H9 (cell line): ENCODE results near the gene BOD1L2. TPM values are rescaled to one million over a fixed set of nuclear protein-coding genes. Genes with fewer than 3 reads are reported as not detected.
A peak's percentile ranks its signal among the peaks of the same experiment; 100 is the strongest.

Experiments
- DNase-seq: peaks from one replicate; pipeline ENCODE4 v3.0.0-alpha.2; 2017
- H2AFZ ChIP-seq: one replicate; pipeline ENCODE4 v1.6.1; 2013; ENCODE audit warnings: mild to moderate bottlenecking, low read length, control low read depth, moderate library complexity
- H2AK5ac ChIP-seq: 2 replicates; pipeline ENCODE4 v1.6.1; 2013; ENCODE audit warnings: low read length, control low read depth, mixed read lengths; ENCODE audit not compliant: insufficient read length
- H2BK120ac ChIP-seq: one replicate; pipeline ENCODE4 v1.6.1; 2013; ENCODE audit warnings: low read depth, mild to moderate bottlenecking, low read length, control low read depth, inconsistent platforms; ENCODE audit not compliant: poor library complexity, severe bottlenecking
- H2BK12ac ChIP-seq: 2 replicates; pipeline ENCODE4 v1.6.1; 2013; ENCODE audit warnings: low read length, control low read depth, mixed read lengths, low read depth; ENCODE audit not compliant: insufficient read length
- H2BK15ac ChIP-seq: 2 replicates; pipeline ENCODE4 v1.6.1; 2013; ENCODE audit warnings: low read depth, low read length, control low read depth
- H2BK20ac ChIP-seq: one replicate; pipeline ENCODE4 v1.6.1; 2013; ENCODE audit warnings: low read depth, mild to moderate bottlenecking, low read length, control low read depth, inconsistent platforms; ENCODE audit not compliant: poor library complexity, severe bottlenecking
- H2BK5ac ChIP-seq: 2 replicates; pipeline ENCODE4 v1.6.1; 2013; ENCODE audit warnings: low read length, control low read depth, mixed read lengths; ENCODE audit not compliant: insufficient read length
- H3K14ac ChIP-seq: 2 replicates; pipeline ENCODE4 v1.6.1; 2013; ENCODE audit warnings: low read length, control low read depth; ENCODE audit not compliant: insufficient read depth
- H3K18ac ChIP-seq: 2 replicates; pipeline ENCODE4 v1.6.1; 2013; ENCODE audit warnings: low read depth, mild to moderate bottlenecking, mixed read lengths, low read length, control low read depth; ENCODE audit not compliant: insufficient read length
- H3K23ac ChIP-seq: 2 replicates; pipeline ENCODE4 v1.6.1; 2013; ENCODE audit warnings: low read length, control low read depth, mixed read lengths, low read depth; ENCODE audit not compliant: insufficient read length
- H3K23me2 ChIP-seq: 2 replicates; pipeline ENCODE4 v1.6.1; 2013; ENCODE audit warnings: low read depth, mild to moderate bottlenecking, mixed read lengths, low read length, control low read depth; ENCODE audit not compliant: insufficient read length, poor library complexity, severe bottlenecking
- H3K27ac ChIP-seq: 2 replicates; pipeline ENCODE4 v1.5.1; 2013; ENCODE audit warnings: low read length, control low read depth, mixed read lengths, low read depth; ENCODE audit not compliant: insufficient read length
- H3K27me3 ChIP-seq: 2 replicates; pipeline ENCODE4 v1.6.1; 2013; ENCODE audit warnings: low read length, control low read depth, inconsistent platforms; ENCODE audit not compliant: insufficient read depth
- H3K4ac ChIP-seq: 2 replicates; pipeline ENCODE4 v1.6.1; 2013; ENCODE audit warnings: low read depth, mild to moderate bottlenecking, control low read depth, inconsistent platforms, low read length, moderate library complexity
- H3K4me1 ChIP-seq: 2 replicates; pipeline ENCODE4 v1.6.1; 2013; ENCODE audit warnings: low read length, control low read depth, inconsistent platforms; ENCODE audit not compliant: insufficient read depth
- H3K4me2 ChIP-seq: 2 replicates; pipeline ENCODE4 v1.6.1; 2013; ENCODE audit warnings: low read length, control low read depth, mixed read lengths; ENCODE audit not compliant: insufficient read length, insufficient read depth
- H3K56ac ChIP-seq: 2 replicates; pipeline ENCODE4 v1.6.1; 2013; ENCODE audit warnings: low read depth, mild to moderate bottlenecking, mixed read lengths, low read length, control low read depth; ENCODE audit not compliant: insufficient read length
- H3K79me1 ChIP-seq: 2 replicates; pipeline ENCODE4 v1.6.1; 2013; ENCODE audit warnings: low read depth, mild to moderate bottlenecking, moderate library complexity, low read length, control low read depth, inconsistent platforms; ENCODE audit not compliant: insufficient read depth, poor library complexity, severe bottlenecking
- H3K79me2 ChIP-seq: 2 replicates; pipeline ENCODE4 v1.6.1; 2013; ENCODE audit warnings: low read length, control low read depth, inconsistent platforms; ENCODE audit not compliant: insufficient read depth
- H3K9ac ChIP-seq: 2 replicates; pipeline ENCODE4 v1.6.1; 2013; ENCODE audit warnings: low read length, control low read depth, mixed read lengths; ENCODE audit not compliant: insufficient read length; ENCODE audit errors: extremely low read depth
- H3K9me3 ChIP-seq: one replicate; pipeline ENCODE4 v1.6.1; 2013; ENCODE audit warnings: low read depth, low read length, inconsistent platforms; ENCODE audit not compliant: control insufficient read depth
- H3T11ph ChIP-seq: one replicate; pipeline ENCODE4 v1.6.1; 2013; ENCODE audit warnings: mild to moderate bottlenecking, low read length, control low read depth, inconsistent platforms
- H4K20me1 ChIP-seq: one replicate; pipeline ENCODE4 v1.6.1; 2013; ENCODE audit not compliant: control insufficient read depth, insufficient read length, insufficient read depth
- H4K5ac ChIP-seq: 2 replicates; pipeline ENCODE4 v1.6.1; 2013; ENCODE audit warnings: low read depth, mild to moderate bottlenecking, mixed read lengths, low read length, control low read depth; ENCODE audit not compliant: insufficient read length
- H4K8ac ChIP-seq: replicated peaks from 2 replicates; pipeline ENCODE4 v1.6.1; 2013; ENCODE audit warnings: low read length, control low read depth, mixed read lengths, low read depth; ENCODE audit not compliant: insufficient read length
- H4K91ac ChIP-seq: 2 replicates; pipeline ENCODE4 v1.6.1; 2013; ENCODE audit warnings: low read depth, mild to moderate bottlenecking, moderate library complexity, mixed read lengths, low read length, control low read depth; ENCODE audit not compliant: insufficient read length
- H3K27ac Mint-ChIP-seq, 3 experiments: 2 replicates in 2 of 3; 3 replicates in 1 of 3; pipeline ENCODE4 v1.8.0; 2020 to 2021; ENCODE audit warnings: mixed read lengths in 3 of 3, mild to moderate bottlenecking in 1 of 3, moderate library complexity in 1 of 3
- H3K27me3 Mint-ChIP-seq: 2 replicates; pipeline ENCODE4 v1.8.0; 2021; ENCODE audit warnings: low read depth, mild to moderate bottlenecking, moderate library complexity, mixed read lengths
- H3K36me3 Mint-ChIP-seq, 3 experiments: 2 replicates in 2 of 3; 3 replicates in 1 of 3; pipeline ENCODE4 v1.8.0; 2020 to 2021; ENCODE audit warnings: low read depth in 3 of 3, mixed read lengths in 3 of 3; ENCODE audit not compliant: insufficient read depth in 1 of 3
- H3K4me1 Mint-ChIP-seq, 2 experiments: 2 replicates each; pipeline ENCODE4 v1.8.0; 2020; ENCODE audit warnings: mixed read lengths in 2 of 2
- H3K4me3 Mint-ChIP-seq, 2 experiments: 2 replicates in 1 of 2; 3 replicates in 1 of 2; pipeline ENCODE4 v1.8.0; 2020 to 2021; ENCODE audit warnings: mild to moderate bottlenecking in 2 of 2, mixed read lengths in 2 of 2, moderate library complexity in 1 of 2
- H3K9me3 Mint-ChIP-seq, 2 experiments: 2 replicates in 1 of 2; 3 replicates in 1 of 2; pipeline ENCODE4 v1.8.0; 2020; ENCODE audit warnings: mild to moderate bottlenecking in 2 of 2, mixed read lengths in 2 of 2, moderate library complexity in 1 of 2
- WGBS: extraction: QIAGEN DNeasy Blood & Tissue Kit; methylation state at CpG from one replicate; pipeline ENCODE4 v1.1.7; 2013; ENCODE audit warnings: missing lambda C conversion rate, low lambda C conversion rate, mixed read lengths; ENCODE audit not compliant: insufficient read length; ENCODE audit errors: extremely low coverage; 5-methylcytosine and 5-hydroxymethylcytosine counted together
- total RNA-seq: library from RNA; stranded (reverse); gene quantifications from 2 replicates; pipeline ENCODE4 v1.2.1, GENCODE V29; 2021
- TF ChIP-seq, protein P1 (sequence below): fragments of 200-600 bp; sonication (generic); conservative IDR thresholded peaks from 3 replicates; pipeline ENCODE4 v1.8.0; 2021; ENCODE audit warnings: antibody characterized with exemption, mild to moderate bottlenecking

The BOD1L2 gene
- total RNA-seq, 1 experiment from 2014 or later = not detected

DNA sequence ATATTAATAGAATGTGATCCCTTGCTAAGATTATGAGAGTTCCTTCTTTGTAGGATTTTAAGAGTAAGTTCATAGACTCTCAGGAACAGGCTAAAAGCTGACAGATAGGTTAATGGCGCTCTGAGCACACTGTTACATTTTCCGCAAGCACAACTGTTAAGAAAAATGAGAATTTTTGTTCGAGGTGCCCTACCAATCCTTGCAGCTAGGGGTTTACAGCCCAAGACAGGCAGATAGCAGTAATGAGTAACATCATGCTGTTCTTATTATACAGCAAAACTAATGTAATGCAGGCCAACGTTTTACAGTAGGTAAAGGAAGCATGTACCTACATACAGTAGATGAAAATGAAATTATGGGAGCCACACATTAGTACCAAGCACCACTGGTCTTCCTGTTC lies 11.2 kb upstream of the BOD1L2 start:
- peaks cover 9 to 20% of the 10 kb centered on the region in 2 experiments for H3K4me1 Mint-ChIP-seq

More for the DNA sequence above, 11.2 kb upstream of the BOD1L2 start:
- Mint-ChIP-seq H3K4me3 (no peak overlapping the region), H3K27ac (no peak overlapping the region), H3K9me3 (peaks cover 0 to 4% of the 10 kb centered on the region in 2 experiments; a peak in 2 of 5 replicates), H3K36me3 (no peaks in the 10 kb centered on the region), H3K27me3 (no peaks in the 10 kb centered on the region; the same call in 1 of the 2 replicates)
- no peak overlapping the region for H2BK20ac ChIP-seq
- H3K79me2 ChIP-seq = no peaks in the 10 kb centered on the region
- no peak overlapping the region for H3K4ac ChIP-seq
- H3K56ac ChIP-seq = no peak overlapping the region
- no peak overlapping the region for H2BK120ac ChIP-seq
- H3K4me1 ChIP-seq = no peaks in the 10 kb centered on the region
- no peak overlapping the region for H2BK15ac ChIP-seq
- H2AK5ac ChIP-seq = no peak overlapping the region
- H3K14ac ChIP-seq = no peak overlapping the region
- no peaks in the 10 kb centered on the region for H3K9me3 ChIP-seq
- no peak overlapping the region for H3K23ac ChIP-seq
- H4K5ac ChIP-seq = no peak overlapping the region
- TF ChIP-seq, protein P1, sequence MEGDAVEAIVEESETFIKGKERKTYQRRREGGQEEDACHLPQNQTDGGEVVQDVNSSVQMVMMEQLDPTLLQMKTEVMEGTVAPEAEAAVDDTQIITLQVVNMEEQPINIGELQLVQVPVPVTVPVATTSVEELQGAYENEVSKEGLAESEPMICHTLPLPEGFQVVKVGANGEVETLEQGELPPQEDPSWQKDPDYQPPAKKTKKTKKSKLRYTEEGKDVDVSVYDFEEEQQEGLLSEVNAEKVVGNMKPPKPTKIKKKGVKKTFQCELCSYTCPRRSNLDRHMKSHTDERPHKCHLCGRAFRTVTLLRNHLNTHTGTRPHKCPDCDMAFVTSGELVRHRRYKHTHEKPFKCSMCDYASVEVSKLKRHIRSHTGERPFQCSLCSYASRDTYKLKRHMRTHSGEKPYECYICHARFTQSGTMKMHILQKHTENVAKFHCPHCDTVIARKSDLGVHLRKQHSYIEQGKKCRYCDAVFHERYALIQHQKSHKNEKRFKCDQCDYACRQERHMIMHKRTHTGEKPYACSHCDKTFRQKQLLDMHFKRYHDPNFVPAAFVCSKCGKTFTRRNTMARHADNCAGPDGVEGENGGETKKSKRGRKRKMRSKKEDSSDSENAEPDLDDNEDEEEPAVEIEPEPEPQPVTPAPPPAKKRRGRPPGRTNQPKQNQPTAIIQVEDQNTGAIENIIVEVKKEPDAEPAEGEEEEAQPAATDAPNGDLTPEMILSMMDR = peak; percentile 55
- H2AFZ ChIP-seq = no peak overlapping the region
- no CpG with 5 or more reads among the region's 4 CpGs for WGBS
- no peak overlapping the region for H3T11ph ChIP-seq
- no peaks in the 10 kb centered on the region for H3K27me3 ChIP-seq
- no peak overlapping the region for H2BK5ac ChIP-seq
- H3K9ac ChIP-seq = no peak overlapping the region
- no peaks in the 10 kb centered on the region for H3K23me2 ChIP-seq
- no peak overlapping the region for H2BK12ac ChIP-seq
- H3K79me1 ChIP-seq = no peaks in the 10 kb centered on the region
- H4K91ac ChIP-seq = no peak overlapping the region
- H3K18ac ChIP-seq = no peak overlapping the region
- H3K27ac ChIP-seq = no peak overlapping the region
- H4K8ac ChIP-seq = no peak overlapping the region
- no peaks in the 10 kb centered on the region for H4K20me1 ChIP-seq
- DNase-seq = no peak
- H3K4me2 ChIP-seq = no peak overlapping the region
